Chondrocyte (in vitro differentiated cells): Measurements from ENCODE around the gene HNRNPR. TPM values are rescaled to one million over a fixed set of nuclear protein-coding genes. Genes with fewer than 3 reads are reported as not detected.
"Not testable (repeated sequence)": the region's sequence is repeated elsewhere in the genome, so short reads cannot be mapped to it uniquely, and the experiment has no call there.

Experiments
- DNase-seq: peaks from one replicate; pipeline ENCODE4 v3.0.0; 2021; ENCODE audit warnings: mixed read lengths, low spot score
- H3K27ac Mint-ChIP-seq: one replicate; pipeline ENCODE4 v1.8.0; 2021; ENCODE audit warnings: mild to moderate bottlenecking, moderate library complexity, mixed read lengths; ENCODE audit not compliant: unreplicated experiment
- H3K27me3 Mint-ChIP-seq: 2 replicates; pipeline ENCODE4 v1.8.0; 2021; ENCODE audit warnings: low read depth, mixed read lengths
- H3K36me3 Mint-ChIP-seq: 2 replicates; pipeline ENCODE4 v1.8.0; 2021; ENCODE audit warnings: low read depth, mixed read lengths
- H3K4me1 Mint-ChIP-seq: 2 replicates; pipeline ENCODE4 v1.8.0; 2021; ENCODE audit warnings: low read depth, mild to moderate bottlenecking, mixed read lengths
- H3K4me3 Mint-ChIP-seq: one replicate; pipeline ENCODE4 v1.8.0; 2021; ENCODE audit warnings: mild to moderate bottlenecking, moderate library complexity, mixed read lengths; ENCODE audit not compliant: unreplicated experiment
- H3K9me3 Mint-ChIP-seq: 2 replicates; pipeline ENCODE4 v1.8.0; 2021; ENCODE audit warnings: low read depth, mixed read lengths
- CTCF ChIP-seq: fragments of 200-600 bp; sonication (generic); IDR thresholded peaks from 2 replicates; pipeline ENCODE4 v1.5.0; 2021; ENCODE audit warnings: antibody characterized with exemption, mild to moderate bottlenecking, moderate library complexity
- total RNA-seq: library from RNA; stranded (reverse); gene quantifications from 3 replicates; pipeline ENCODE4 v1.2.1, GENCODE V29; 2021

Gene HNRNPR
- total RNA-seq, 1 donor from 2014 or later, result 91.3 TPM

DNA sequence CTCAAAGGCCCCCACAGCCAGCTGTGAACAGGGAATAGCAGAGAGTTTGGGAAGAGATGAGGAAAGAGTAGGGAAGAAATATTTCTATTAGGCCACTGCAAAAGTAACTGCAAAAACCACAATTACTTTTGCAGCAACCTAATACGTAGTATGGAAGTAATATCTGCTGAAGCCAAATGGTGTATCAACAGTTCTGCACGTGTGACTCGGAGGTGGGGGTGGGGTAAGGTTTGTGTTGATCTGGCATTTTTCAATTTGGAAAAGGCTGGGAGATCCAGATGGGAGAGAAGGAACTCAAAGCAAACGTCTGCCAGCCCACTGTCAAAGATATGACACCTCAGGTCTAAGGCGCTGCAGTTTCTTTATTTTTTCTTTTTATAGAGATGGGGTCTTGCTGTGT is 36.6 kb upstream of the HNRNPR start:
- TF ChIP-seq CTCF, result no peak
- no peaks in the 10 kb centered on the region for H3K9me3 Mint-ChIP-seq
- DNase-seq, result no peak
- H3K27ac Mint-ChIP-seq, result no peak overlapping the region
- H3K4me3 Mint-ChIP-seq, result no peak overlapping the region
- peaks cover 22% of the 10 kb centered on the region for H3K4me1 Mint-ChIP-seq
- H3K36me3 Mint-ChIP-seq, result peaks cover 8% of the 10 kb centered on the region
- H3K27me3 Mint-ChIP-seq, result no peaks in the 10 kb centered on the region

DNA sequence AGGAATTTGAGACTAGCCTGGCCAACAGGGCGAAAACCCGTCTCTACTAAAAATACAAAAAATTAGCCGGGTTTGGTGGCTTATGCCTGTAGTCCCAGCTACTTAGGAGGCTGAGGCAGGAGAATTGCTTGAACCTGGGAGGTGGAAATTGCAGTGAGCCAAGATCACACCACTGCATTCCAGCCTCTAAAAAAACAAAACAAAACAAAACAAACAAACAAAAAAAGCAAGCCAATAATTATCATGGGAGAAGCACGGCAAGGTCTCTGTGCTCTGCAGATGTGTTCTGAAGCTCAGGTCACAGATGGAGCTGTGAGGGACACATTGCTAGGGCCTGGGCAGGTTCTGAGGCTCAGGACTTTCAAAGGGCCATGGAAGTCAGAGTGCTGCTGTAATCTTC is 36.2 kb upstream of the HNRNPR start:
- peaks cover 22% of the 10 kb centered on the region for H3K4me1 Mint-ChIP-seq
- H3K27me3 Mint-ChIP-seq, DNase-seq: not testable (repeated sequence)

GRCh38 chr1:23376890-23377811 is 33.1 kb upstream of the HNRNPR start:
- DNase-seq, result no peak
- Mint-ChIP-seq H3K27me3 (no peaks in the 10 kb centered on the region), H3K4me1 (peaks cover 12% of the 10 kb centered on the region), H3K9me3 (no peaks in the 10 kb centered on the region), H3K36me3 (peaks cover 4% of the 10 kb centered on the region), H3K27ac (peak overlapping the region; percentile 78), H3K4me3 (no peak overlapping the region)
- no peak for TF ChIP-seq CTCF

More for the DNA sequence above, 36.2 kb upstream of the HNRNPR start:
- H3K27ac Mint-ChIP-seq, H3K4me3 Mint-ChIP-seq, H3K36me3 Mint-ChIP-seq, H3K9me3 Mint-ChIP-seq: not testable (repeated sequence)

DNA sequence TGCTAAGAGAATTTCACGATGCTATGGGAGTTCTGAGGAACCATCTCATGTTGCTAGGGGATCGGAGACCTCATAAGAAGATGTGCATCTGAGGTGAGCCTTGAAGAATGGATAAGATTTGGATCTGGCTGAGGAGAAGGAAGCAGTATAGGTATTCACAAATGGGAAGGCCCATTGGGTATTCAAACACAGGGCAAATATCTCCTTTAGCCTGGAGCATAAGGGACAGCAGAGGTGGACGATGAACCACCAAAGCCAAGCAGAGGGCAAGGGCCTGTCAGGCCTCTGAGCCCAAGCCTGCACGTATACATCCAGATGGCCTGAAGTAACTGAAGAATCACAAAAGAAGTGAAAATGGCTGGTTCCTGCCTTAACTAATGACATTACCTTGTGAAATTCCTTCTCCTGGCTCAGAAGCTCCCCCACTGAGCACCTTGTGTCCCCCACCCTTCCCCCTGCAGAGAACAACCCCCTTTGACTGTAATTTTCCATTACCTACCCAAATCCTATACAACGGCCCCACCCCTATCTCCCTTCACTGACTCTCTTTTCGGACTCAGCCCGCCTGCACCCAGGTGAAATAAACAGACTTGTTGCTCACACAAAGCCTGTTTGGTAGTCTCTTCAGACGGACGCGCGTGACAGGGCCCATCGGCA is 30.1 kb upstream of the HNRNPR start:
- H3K27ac Mint-ChIP-seq, H3K9me3 Mint-ChIP-seq, DNase-seq, H3K27me3 Mint-ChIP-seq, H3K4me3 Mint-ChIP-seq, H3K36me3 Mint-ChIP-seq: not testable (repeated sequence)
- H3K4me1 Mint-ChIP-seq, result peaks cover 34% of the 10 kb centered on the region

- Mint-ChIP-seq H3K27ac (no peak overlapping the region), H3K4me1 (peaks cover 36% of the 10 kb centered on the region), H3K9me3 (no peaks in the 10 kb centered on the region), H3K4me3 (no peak overlapping the region), H3K27me3 (no peaks in the 10 kb centered on the region), H3K36me3 (peaks cover 4% of the 10 kb centered on the region)
- no peak for DNase-seq
- no peak for TF ChIP-seq CTCF
Measured at GRCh38 chr1:23371987-23372880, 28.1 kb upstream of the HNRNPR start.
